Natural killer cell (primary cell): ENCODE measurements around the gene BAK1. TPM values are rescaled to one million over a fixed set of nuclear protein-coding genes. Genes with fewer than 3 reads are reported as not detected.

Experiments
- ATAC-seq, 3 donors: fragments of 150-1000 bp in 2 of 3; fragments of 200-7000 bp in 1 of 3; cut with Tn5 transposase; 1 replicate in 1 of 3; 2 replicates in 2 of 3; pipeline ENCODE4 v1.10.0; 2021; ENCODE audit warnings: mild to moderate bottlenecking in 2 of 3, moderate library complexity in 2 of 3
- DNase-seq, 2 donors: peaks; one replicate each; pipeline versions ENCODE4 v3.0.0 to v3.0.0-alpha.2; 2013 to 2021; ENCODE audit warnings: mixed read lengths in 1 of 2
- H3K27ac ChIP-seq: one replicate; pipeline ENCODE4 v1.5.1; 2013; ENCODE audit warnings: mild to moderate bottlenecking, low read length
- H3K27me3 ChIP-seq: one replicate; pipeline ENCODE4 v1.6.1; 2013; ENCODE audit warnings: low read length; ENCODE audit not compliant: control insufficient read depth, insufficient read depth
- H3K36me3 ChIP-seq: one replicate; pipeline ENCODE4 v1.6.1; 2013; ENCODE audit warnings: low read length; ENCODE audit not compliant: control insufficient read depth, insufficient read depth
- H3K4me1 ChIP-seq: one replicate; pipeline ENCODE4 v1.6.1; 2013; ENCODE audit warnings: low read length; ENCODE audit not compliant: control insufficient read depth, insufficient read depth
- H3K4me3 ChIP-seq: one replicate; pipeline ENCODE4 v1.5.1; 2013; ENCODE audit warnings: low read length
- H3K9me3 ChIP-seq: one replicate; pipeline ENCODE4 v1.6.1; 2013; ENCODE audit warnings: low read length; ENCODE audit not compliant: control insufficient read depth, insufficient read depth
- H3K27ac Mint-ChIP-seq, 2 donors: one replicate each; pipeline ENCODE4 v1.8.0; 2022; ENCODE audit warnings: mild to moderate bottlenecking in 2 of 2, mixed read lengths in 2 of 2, moderate library complexity in 1 of 2
- H3K27me3 Mint-ChIP-seq, 2 donors: one replicate each; pipeline ENCODE4 v1.8.0; 2022; ENCODE audit warnings: low read depth in 2 of 2, mixed read lengths in 2 of 2
- H3K36me3 Mint-ChIP-seq: one replicate; pipeline ENCODE4 v1.8.0; 2022; ENCODE audit warnings: mixed read lengths
- H3K4me1 Mint-ChIP-seq, 2 donors: one replicate each; pipeline ENCODE4 v1.8.0; 2022; ENCODE audit warnings: mixed read lengths in 2 of 2
- H3K4me3 Mint-ChIP-seq: one replicate; pipeline ENCODE4 v1.8.0; 2022; ENCODE audit warnings: mild to moderate bottlenecking, moderate library complexity, mixed read lengths
- H3K9me3 Mint-ChIP-seq, 2 donors: one replicate each; pipeline ENCODE4 v1.8.0; 2022; ENCODE audit warnings: mixed read lengths in 2 of 2
- CTCF ChIP-seq: fragments of 200-600 bp; IDR thresholded peaks from one replicate; pipeline ENCODE4 v1.8.0; 2022; ENCODE audit warnings: antibody characterized with exemption
- WGBS: methylation state at CpG from one replicate; pipeline ENCODE4 v1.1.7; 2013; ENCODE audit warnings: missing lambda C conversion rate; ENCODE audit not compliant: insufficient coverage; 5-methylcytosine and 5-hydroxymethylcytosine counted together
- intact Hi-C: fragments of 100-400 bp; cut with micrococcal nuclease; formaldehyde crosslinking; loops from one replicate; pipeline ENCODE4 v1.14.2; 2022
- total RNA-seq, 4 donors: library from RNA; stranded (reverse); fragments of 120-200 nt in 1 of 4; gene quantifications; one replicate each; pipeline versions ENCODE4 v1.2.3 to v1.2.4, GENCODE V29; 2013 to 2022

BAK1 gene
- total RNA-seq, 3 donors from 2014 or later (not counting 1 experiment from before 2014, with no cell fraction given), result 36.3 to 49.8 (median 40.7) TPM

- Histone ChIP-seq H3K9me3 (no peaks in the 10 kb centered on the region), H3K27me3 (no peaks in the 10 kb centered on the region), H3K4me1 (no peaks in the 10 kb centered on the region), H3K36me3 (no peaks in the 10 kb centered on the region), H3K27ac (no peak overlapping the region), H3K4me3 (no peak overlapping the region)
- Mint-ChIP-seq H3K9me3 (peaks cover 0 to 4% of the 10 kb centered on the region in 2 donors), H3K27me3 (peaks cover 0 to 7% of the 10 kb centered on the region in 2 donors), H3K4me1 (no peaks in the 10 kb centered on the region), H3K36me3 (no peaks in the 10 kb centered on the region), H3K27ac (no peak overlapping the region), H3K4me3 (no peak overlapping the region)
- no peak for ATAC-seq
- DNase-seq, result no peak
- no peak for TF ChIP-seq CTCF
- intact Hi-C loops, result no loop called here
- WGBS, result no CpG with 5 or more reads among the region's 2 CpGs
These were observed 26.6 kb upstream of the BAK1 start for GRCh38 chr6:33606642-33607041.

GRCh38 chr6:33604941-33605854 is 25.1 kb upstream of the BAK1 start:
- WGBS, result 93% methylated on average over 4 of the region's 4 CpGs
- Histone ChIP-seq H3K27ac (no peak overlapping the region), H3K27me3 (no peaks in the 10 kb centered on the region), H3K9me3 (no peaks in the 10 kb centered on the region), H3K36me3 (no peaks in the 10 kb centered on the region), H3K4me3 (no peak overlapping the region), H3K4me1 (no peaks in the 10 kb centered on the region)
- no peaks in the 10 kb centered on the region for H3K36me3 Mint-ChIP-seq
- H3K27me3 Mint-ChIP-seq, result peaks cover 0 to 7% of the 10 kb centered on the region in 2 donors
- intact Hi-C loops, result no loop called here
- no peak overlapping the region for H3K27ac Mint-ChIP-seq
- no peaks in the 10 kb centered on the region for H3K4me1 Mint-ChIP-seq
- no peak for TF ChIP-seq CTCF
- no peak overlapping the region for H3K4me3 Mint-ChIP-seq
- peaks cover 0 to 4% of the 10 kb centered on the region in 2 donors for H3K9me3 Mint-ChIP-seq
- no peak for ATAC-seq
- no peak for DNase-seq

- ATAC-seq (no peak), DNase-seq (no peak)
- H3K9me3 ChIP-seq, result no peaks in the 10 kb centered on the region
- Mint-ChIP-seq H3K9me3 (peaks cover 0 to 4% of the 10 kb centered on the region in 2 donors), H3K27me3 (peaks cover 0 to 2% of the 10 kb centered on the region in 2 donors), H3K4me3 (no peak overlapping the region), H3K36me3 (no peaks in the 10 kb centered on the region), H3K27ac (no peak overlapping the region), H3K4me1 (no peaks in the 10 kb centered on the region)
- H3K36me3 ChIP-seq, result no peaks in the 10 kb centered on the region
- no peak overlapping the region for H3K27ac ChIP-seq
- no peak overlapping the region for H3K4me3 ChIP-seq
- H3K27me3 ChIP-seq, result no peaks in the 10 kb centered on the region
- intact Hi-C loops, result no loop called here
- peaks cover 3% of the 10 kb centered on the region for H3K4me1 ChIP-seq
- TF ChIP-seq CTCF, result no peak
- WGBS, result 70% methylated on average over 2 of the region's 2 CpGs
These were observed 22.1 kb upstream of the BAK1 start for GRCh38 chr6:33602180-33602579.
